Left forelimb (tissue), 1 donor: ENCODE measurements around the gene FMNL2.

Experiments used
- DNase-seq: peaks from one replicate; pipeline ENCODE4 v3.0.0-alpha.2; 2018; ENCODE audit warnings: low spot score

The FMNL2 gene

DNA sequence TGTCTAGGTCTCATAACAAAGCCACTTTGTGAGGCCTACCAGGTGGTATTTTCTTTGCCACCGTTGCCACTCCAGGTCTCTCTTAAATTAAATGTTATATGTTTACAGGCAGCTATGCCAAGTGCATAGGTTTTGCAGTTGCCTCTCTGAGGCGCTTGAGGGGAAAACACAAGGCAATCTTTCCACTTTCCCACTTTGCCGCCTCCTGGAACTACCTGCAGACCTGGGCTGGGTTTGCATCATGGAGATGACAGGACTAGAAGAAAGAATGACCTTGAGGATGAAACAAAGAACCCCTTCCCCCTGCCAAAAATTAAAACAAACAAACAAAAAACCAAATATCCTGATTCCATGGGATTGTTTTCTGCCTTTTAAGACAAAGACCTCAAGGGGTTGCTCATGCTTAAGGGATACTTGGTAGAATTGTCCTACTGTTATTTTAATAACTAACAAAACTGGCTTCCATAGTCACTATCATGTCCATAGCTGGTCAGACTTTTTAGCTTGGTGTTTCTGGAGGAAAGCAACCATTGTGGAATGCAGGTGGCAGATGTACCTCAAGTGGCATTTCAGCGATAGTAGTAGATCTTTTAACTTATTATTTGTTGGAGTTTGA, 222.4 kb downstream of the FMNL2 start:
- no peak for DNase-seq

DNA sequence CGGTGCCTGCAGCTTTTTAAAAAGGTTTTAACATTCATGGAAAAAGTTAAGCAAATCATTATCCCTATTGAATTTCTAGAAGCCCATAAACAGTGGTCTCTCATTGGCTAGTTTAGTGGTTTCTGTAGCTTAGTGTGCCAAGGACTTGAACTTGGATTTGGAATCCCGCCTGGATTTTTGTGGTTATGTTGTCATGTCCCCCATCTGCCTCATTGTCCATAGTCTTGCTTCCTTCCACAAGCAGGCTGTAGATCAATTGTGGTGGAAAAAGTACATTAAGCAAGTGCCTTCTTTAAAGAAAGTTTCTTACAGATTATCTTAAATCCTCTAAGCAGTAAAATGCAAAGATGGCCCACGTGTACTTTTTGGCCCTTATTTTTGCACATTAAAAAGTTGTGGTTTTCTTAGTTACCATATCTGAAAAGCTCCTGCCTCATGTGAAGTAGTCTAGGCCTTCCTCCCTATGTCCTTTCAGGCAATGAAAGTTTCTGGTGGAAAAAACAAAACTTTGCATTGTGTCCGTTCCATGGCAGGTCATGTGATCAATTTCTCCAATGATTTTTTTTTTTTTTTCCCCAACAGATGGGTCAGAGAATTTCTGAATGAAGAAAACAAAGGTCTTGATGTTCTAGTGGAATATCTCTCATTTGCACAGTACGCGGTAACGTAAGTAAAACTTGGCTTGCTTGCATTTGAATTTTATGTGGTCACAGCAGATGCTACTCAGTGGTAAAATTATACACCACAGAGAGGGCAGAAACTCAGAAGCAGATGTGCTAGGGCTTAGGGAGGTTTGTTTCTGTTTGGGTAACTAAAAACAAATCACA, 223.4 kb downstream of the FMNL2 start:
- DNase-seq, result no peak

DNA sequence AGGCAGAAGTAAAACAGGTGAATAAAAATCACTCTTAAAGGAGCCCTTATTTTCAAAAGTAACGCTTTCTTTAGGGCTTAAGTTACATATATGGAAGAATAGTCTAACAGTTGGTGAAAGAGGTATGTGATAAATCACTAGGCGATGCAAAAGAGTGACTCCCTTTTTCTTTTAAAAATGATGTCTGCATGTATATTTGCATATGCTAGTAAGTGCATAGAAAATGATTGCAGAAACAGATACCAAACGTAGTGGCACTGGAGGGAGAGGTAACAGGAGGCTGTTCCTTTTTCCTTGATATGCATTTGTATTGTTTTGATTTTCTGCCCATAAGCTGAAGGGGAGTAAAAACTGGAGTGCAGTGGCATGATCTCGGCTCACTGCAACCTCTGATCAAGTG, 224.0 kb downstream of the FMNL2 start:
- DNase-seq, result no peak

DNA sequence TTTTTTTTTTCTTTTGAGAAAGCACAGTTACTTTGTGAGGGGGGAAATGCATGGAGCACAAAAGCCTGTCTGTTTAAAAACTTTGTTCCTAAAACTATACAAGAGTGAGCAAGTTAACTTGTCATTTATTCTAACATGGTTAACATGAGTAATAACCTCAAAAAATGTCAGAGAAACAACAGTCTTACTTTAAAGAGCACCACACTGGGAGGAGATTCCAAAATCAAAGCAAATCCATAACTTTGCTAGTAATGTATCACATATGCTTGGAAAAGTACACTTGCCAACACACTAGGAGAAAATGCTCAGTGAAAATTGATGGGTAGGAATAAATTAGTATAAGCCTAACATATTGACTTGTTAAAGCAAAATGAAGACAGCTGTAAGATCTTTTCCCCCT, 225.2 kb downstream of the FMNL2 start:
- no peak for DNase-seq

DNA sequence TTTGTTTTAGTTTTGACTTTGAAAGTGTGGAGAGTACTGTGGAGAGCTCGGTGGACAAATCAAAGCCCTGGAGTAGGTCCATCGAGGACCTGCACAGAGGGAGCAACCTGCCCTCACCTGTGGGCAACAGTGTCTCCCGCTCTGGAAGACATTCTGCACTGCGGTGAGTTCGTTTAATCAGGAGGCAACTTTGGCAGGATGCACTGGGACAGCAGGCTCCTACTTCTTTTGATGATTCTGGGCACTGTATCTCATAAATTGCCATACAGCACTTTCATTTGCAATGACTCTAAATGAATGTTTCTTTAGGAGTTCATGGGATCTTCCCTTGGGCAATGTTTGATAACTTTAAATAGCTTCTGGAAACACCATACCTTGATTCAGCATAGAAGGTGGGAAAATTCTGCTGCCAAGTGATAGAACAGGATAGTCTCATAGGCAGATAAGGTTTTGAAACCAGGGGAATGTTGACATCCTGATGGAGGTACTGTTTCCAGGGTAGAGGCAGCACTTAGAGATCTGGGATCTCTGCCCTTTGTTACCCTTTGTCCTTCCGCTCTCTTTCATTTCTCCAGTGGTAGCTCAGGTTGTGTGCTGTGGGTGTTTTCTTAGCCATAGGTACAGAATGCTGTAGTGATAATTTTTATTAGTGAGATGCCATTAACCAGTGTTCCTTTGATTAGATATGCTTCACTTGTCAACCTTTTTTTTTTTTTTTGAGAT, 226.1 kb downstream of the FMNL2 start:
- no peak for DNase-seq

DNA sequence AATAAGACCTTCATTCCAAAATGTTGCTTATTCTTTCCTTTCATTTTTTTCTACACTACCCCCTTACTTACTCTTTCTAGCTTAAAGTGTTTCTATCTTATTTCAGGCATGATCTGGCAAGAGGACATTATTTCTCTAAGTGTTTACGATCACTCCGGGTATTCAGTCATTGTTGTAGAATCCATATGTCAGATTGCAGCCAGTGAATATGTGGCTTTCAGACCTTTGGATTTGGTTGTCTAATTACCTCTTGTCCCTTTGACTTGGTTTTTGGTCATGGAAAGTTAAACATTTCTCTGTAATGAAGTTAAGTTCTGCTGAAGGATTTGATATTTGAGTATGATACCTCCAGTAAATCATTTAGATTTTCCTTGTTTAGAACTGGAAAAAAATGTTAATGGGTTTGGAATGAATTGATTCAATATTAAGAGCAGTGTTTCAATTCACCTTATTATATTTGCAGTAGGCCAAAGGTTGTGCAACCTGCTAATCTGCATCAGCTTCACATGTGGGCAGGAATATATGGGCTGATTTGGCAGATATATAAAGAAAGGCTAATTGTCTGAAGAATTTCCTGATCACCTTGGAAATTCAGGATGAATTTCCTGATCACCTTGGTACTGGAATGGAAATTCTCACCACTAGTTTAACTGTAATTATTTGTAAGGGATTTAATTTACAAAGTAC, 227.4 kb downstream of the FMNL2 start:
- no peak for DNase-seq

DNA sequence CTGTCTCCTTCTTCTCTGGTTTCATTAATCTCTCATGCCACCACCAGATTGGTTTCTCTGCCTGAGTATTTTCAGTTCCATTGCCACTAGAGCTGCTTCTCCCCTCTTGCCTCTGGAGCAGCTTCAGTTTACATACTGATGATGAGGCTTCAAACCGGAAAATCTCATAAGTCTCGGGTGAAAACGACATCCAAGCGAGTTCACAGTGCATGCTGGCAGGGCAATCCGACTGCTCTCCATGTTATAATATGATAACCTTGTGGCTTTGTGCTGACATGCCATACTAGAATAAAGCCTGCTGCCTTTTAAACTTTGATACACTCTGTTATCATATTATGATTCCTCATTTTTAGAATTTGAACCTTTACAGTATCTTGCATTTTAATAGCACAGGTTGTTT, 228.8 kb downstream of the FMNL2 start:
- no peak for DNase-seq

DNA sequence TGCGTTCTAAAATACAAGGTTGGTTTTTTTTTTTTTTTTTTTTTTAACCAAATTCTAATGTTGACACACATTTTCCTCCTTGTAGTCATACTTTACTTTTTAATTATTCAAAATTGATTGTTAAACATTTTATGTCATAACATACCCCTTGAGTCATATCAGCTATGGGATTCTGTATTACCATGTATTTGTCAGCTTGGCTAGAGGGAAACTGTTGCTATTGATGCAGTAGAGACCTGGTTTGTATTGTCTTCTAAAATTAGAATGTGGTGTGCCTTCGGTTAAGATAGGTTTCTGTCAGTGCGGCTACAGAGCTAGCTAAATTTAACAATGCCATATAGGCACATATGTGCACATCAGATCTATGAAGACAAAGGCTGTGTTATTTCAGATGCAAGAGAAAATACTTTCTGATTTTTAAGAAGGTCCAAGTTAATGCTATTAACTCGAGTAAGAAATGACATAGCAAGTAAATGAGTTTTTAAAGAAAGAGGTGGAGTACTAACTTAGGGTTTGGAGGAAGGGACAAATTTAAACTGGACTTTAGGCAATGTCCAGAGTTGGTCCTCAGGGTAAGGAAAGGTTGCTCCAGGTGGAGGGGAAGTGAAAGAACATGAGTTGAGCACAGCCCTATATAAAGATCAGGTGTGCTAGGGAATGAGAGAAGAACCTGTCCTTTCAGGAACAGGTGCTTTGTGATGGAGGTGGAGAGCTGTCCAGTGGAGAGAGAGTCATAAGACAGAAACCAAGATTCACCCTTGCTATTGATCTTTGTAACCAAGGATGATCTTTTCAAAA, 230.0 kb downstream of the FMNL2 start:
- no peak for DNase-seq

DNA sequence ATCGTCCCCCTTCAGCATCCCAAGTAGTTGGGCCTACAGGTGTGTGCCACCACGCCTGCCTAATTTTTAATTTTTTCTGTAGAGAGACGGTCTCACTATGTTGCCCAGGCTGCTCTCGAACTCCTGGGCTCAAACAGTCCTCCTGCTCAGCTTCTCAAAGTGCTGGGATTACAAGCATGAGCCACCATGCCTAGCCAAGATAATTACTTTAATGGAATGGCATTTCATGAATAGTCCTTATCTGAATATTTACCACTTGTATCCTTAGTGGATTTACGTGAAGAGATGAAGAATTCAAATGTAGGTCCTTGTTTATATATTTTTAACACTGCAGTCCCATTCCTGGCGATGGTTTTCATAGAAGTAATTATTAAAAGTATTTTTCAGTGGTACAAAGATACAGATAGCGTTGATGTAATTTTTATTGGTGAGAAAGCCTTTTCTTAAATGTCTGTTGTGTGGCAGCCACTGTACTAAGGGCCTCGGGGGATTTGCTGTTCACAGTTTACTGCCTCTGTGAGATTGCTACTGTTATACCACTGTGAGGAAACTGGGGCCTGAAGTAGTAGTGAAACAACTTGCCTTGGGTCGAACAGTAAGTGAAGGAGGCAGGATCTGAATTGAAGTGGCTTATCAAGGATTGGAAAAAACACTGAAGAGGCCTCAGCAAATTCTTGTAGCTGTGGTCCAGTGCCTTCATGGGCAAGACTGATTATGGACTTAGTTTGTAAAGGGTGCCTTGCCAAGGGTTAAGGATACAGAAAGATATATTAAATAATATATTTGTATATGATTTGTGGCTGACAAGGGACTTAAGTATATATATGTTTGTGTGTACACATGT, 231.1 kb downstream of the FMNL2 start:
- no peak for DNase-seq

DNA sequence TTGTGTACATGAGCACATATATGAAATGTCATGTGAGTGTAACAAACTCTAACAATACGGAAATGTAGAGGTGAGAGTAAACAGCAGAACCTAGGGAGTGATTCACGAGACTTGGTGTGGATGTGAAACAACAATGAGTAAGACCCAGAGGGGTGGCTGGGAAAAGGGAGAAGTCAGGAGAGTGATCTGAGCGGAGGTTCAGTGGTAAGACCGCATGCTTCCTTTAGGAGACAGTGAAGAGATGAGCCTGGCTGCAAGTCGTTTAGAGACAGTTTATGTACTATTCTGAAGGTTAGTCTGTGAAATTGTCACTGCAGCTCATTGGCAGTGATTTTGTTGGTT, 231.7 kb downstream of the FMNL2 start:
- DNase-seq, result no peak

DNA sequence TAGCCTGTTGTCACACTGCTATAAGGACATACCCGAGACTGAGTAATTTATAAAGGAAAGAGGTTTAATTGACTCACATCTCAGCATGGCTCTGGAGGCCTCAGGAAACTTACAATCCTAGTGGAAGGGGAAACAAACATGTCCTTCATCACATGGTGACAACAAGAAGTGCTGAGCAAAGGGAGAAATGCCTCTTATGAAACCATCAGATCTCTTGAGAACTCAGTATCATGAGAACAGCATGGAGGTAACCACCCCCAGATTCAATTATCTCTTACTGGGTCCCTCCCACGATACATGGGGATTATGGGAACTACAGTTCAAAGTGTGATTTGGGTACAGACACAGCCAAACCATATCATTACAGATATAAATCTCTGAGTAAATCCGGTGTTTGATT, 233.6 kb downstream of the FMNL2 start:
- no peak for DNase-seq

DNA sequence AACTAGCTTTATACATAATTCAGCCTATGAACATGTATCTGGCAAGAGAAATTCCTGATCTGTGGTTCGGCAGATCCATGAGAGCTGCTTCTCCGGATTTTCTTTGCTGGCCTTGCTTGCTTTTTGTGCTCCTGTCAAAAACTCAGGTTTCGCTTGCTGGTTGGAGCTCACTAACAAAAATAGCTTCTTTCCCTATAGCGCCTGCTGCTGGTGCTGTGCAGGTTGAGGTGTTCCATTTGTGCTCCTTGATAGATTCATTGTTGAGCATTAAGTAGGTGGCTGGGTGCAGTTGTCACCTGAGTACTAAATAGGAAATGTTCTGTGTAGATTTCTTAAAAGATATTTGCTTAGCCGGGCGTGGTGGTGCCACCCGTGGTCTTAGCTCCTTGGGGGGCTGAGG, 234.2 kb downstream of the FMNL2 start:
- DNase-seq, result no peak

DNA sequence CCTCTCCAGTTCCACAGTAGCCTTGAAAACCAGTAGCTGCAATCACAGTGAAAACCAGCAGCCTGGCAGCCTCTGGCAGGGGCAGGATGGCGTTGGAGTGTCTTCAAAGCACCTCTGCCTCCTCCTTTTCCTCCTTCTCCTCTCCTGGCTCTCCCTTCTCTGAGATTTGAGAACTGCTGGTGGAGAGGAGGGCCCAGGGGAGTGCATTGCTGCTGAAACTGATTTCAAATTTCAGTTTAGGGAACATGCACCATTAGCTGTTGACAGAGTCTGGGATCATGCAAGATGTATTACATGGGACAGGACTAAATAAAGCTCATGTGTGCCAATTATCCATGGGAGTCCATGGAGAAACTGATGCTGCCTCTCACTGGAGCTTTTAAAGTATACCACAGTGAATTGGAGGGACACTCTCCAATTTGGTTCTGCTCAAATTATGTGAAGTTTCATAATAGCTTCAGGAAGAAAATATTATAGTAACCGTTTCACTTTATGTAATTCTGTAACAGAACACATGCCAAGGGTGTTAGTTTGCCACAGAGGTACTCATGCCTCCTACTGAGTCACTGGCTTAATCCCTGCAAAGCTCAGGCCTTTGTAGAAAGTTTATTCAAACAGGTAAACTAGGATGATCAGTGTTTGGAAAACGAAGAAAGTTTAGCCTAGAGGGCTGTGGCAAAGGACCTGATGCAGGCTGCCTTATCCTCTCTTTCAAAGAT, 236.2 kb downstream of the FMNL2 start:
- DNase-seq, result no peak

DNA sequence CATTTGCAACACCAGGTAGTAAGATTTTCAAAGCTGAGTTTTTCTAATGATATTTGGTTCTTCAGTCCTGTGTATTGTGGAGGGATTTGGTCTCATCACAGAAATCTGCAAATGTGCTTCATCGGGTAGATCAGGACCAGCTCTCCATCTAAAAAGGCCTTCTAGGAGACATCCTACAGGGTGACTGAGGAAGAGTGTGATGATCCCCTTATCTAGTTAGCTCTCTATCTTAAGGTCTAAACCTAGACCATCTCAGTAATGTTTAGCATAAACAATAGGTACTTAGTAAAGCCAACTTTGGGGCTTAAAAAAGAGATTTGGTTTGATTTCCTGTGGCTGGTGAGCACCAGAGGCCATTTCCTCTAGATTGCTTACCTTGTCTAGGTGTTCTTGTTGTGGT, 237.1 kb downstream of the FMNL2 start:
- DNase-seq, result no peak

DNA sequence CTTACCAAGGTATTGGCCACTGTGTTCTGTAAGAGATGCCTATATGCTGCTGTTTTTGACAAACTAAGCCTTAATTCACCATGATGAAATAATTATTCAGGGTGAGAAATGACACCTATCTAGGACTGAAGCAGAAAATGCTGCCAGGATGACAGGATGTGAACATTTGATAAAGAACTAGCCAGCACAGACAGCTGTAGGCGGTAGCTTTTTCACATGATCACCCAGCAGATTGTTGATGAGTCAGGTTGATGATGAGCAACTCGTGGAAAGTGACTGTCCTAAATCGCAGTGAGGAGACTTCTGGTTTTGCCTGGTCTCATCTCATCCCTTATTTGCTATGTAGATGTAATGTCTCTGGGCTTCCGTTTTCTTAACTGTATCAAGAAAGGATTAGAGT, 238.2 kb downstream of the FMNL2 start:
- no peak for DNase-seq

DNA sequence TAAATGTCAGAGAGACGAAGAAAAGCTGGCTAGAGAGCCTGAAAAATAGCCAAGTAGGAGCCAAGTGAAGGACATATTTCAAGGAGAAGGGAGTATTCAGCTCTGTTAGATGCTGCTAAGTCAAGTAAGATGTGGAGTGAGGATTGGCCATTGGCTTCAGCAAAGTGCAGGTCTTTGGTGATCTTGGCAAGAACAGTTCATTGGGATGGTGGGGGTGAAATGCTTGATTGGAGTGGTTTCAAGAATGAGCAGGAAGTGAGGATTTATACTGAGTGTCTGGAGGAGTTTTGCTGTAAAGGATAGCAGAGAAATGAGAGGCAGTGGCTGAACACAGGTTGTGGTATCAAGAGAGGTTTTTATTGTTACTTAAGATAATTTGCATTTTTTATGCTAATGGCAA, 242.6 kb downstream of the FMNL2 start:
- DNase-seq, result no peak

DNA sequence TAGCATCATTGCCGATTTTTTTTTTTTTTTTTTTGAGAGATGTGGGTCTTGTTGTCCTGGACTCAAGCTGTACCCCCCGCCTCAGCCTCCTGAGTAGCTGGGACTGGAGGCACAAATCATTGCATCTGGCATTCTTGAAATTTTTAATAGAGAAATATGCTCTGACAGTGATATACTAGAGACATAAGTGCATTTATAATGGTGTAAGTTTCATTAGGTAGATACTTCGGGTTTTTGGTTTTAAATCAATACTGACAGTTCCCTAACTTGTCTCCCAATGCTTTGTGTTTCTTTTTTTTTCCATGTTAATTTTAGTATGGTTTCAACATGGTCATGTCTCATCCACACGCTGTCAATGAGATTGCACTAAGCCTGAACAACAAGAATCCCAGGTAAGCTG, 243.6 kb downstream of the FMNL2 start:
- DNase-seq, result no peak

DNA sequence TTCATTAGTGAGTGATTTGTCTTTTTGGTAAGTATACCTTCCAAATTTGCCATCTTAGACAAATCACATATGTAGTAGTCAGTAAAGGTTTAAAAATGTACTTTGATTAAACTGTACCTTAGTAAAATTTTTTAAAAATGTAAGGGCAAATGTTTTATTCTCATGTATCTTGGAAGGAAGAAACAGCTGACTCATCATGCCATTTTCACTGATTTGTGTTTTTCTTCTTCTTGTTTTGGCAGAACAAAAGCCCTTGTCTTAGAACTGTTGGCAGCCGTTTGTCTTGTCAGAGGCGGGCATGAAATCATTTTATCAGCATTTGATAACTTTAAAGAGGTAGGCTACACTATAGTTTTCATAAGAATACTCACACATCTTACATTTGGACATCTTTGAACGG, 245.7 kb downstream of the FMNL2 start:
- DNase-seq, result no peak

DNA sequence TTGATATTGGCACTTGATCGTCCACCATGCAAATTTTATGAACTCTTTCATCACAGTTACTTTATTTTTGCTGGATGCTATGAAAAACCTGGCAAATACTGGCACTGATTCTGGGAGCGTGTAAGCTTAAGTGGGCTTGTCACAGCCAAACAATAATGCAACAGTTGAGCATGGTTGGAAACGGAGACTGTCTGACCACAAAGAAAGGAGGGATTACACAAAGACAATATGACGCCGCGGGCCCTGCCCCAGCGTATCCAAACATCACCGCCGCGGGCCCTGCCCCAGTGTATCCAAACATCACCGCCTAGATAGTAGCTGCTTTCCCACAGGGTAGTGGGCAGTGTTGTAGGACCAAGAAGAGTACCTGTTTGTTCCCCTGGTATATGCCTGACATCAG, 246.4 kb downstream of the FMNL2 start:
- DNase-seq, result no peak

DNA sequence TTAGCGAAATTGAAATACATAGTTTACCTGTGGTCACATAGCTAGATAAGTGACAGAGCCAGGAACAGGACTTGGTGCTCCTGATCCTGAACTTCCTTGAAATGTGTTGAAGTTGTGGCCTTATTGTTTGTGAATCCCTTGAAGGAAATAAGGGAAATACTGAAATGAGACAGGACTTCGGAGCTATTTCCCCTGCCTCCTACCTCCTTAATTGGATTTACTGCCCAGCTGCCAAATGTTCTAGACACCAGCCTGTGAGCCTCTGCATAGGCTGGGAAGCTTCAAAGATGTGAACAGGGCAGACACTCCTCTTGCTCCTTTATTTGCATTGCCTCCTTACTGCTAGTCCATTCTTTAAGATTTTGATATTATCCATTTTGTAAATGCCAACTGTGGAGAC, 247.1 kb downstream of the FMNL2 start:
- no peak for DNase-seq
